Cortex of kidney (tissue), 1 donor: ENCODE results near the gene RPA3.

Source experiments
- DNase-seq: peaks from one replicate; lab custom pipeline; 2025; lab: John Stamatoyannopoulos, UW

The RPA3 gene

GRCh38 chr7:7607010-7607409 is 111.4 kb downstream of the RPA3 start:
- no peak for DNase-seq

- DNase-seq: no peak
Observed at GRCh38 chr7:7596176-7596575, 122.2 kb downstream of the RPA3 start.

GRCh38 chr7:7595451-7595850 is 123.0 kb downstream of the RPA3 start:
- no peak for DNase-seq
